ENCODE data around the gene RPH3AL.

RPH3AL gene

GRCh38 chr17:310111-311010, 42.2 kb downstream of the RPH3AL start:
- ChIA-PET POLR2A (ENCODE audit: low non-redundant PET) (no interaction called here), CTCF (interaction anchor here (0.5 to 0.8 kb wide), 7 partner anchors 23 to 479 kb away, joined by 3 to 5 read pairs (median 4); no protein-coding TSS in a partner anchor)
- no peak for TF ChIP-seq CTCF (conservative IDR thresholded peaks at IDR 0.05; ENCODE audit: low read depth)
- no peak for DNase-seq (ENCODE audit: low spot score)
- no peak overlapping the region for H3K27ac ChIP-seq

- DNase-seq (ENCODE audit: low spot score), result no peak
- H3K27ac ChIP-seq, result no peak overlapping the region
- TF ChIP-seq CTCF (conservative IDR thresholded peaks at IDR 0.05; ENCODE audit: low read depth), result no peak
- POLR2A ChIA-PET (ENCODE audit: low non-redundant PET), result no interaction called here
- CTCF ChIA-PET, result interaction anchor here (0.5 to 1.1 kb wide), 5 partner anchors 18 to 35 kb away, joined by 3 to 5 read pairs (median 4); no protein-coding TSS in a partner anchor
Measured at GRCh38 chr17:309361-309888, 43.2 kb downstream of the RPH3AL start.

- POLR2A ChIA-PET (ENCODE audit: low non-redundant PET), result no interaction called here
- no peak for TF ChIP-seq CTCF (conservative IDR thresholded peaks at IDR 0.05; ENCODE audit: low read depth)
- no peak overlapping the region for H3K27ac ChIP-seq
- no peak for DNase-seq (ENCODE audit: low spot score)
- CTCF ChIA-PET, result interaction anchor here (0.6 to 1.1 kb wide), 5 partner anchors 16 to 673 kb away, joined by 3 to 6 read pairs (median 4); no protein-coding TSS in a partner anchor
Measured at GRCh38 chr17:307741-308507, 44.7 kb downstream of the RPH3AL start.

GRCh38 chr17:307295-307691, 45.3 kb downstream of the RPH3AL start:
- ChIA-PET CTCF (interaction anchor here (0.6 kb wide), 1 partner anchor 51 kb away, joined by 3 read pairs; no protein-coding TSS in a partner anchor), POLR2A (ENCODE audit: low non-redundant PET) (no interaction called here)
- no peak for DNase-seq (ENCODE audit: low spot score)
- TF ChIP-seq CTCF (conservative IDR thresholded peaks at IDR 0.05; ENCODE audit: low read depth), result no peak
- no peak overlapping the region for H3K27ac ChIP-seq

GRCh38 chr17:306536-307294, 45.9 kb downstream of the RPH3AL start:
- no peak for TF ChIP-seq CTCF (conservative IDR thresholded peaks at IDR 0.05; ENCODE audit: low read depth)

More at GRCh38 chr17:306536-307294, 45.9 kb downstream of the RPH3AL start:
- ChIA-PET CTCF (interaction anchor here (0.9 kb wide), 1 partner anchor 73 kb away, joined by 3 read pairs; no protein-coding TSS in a partner anchor), POLR2A (ENCODE audit: low non-redundant PET) (no interaction called here)
- DNase-seq (ENCODE audit: low spot score), result no peak
- no peak overlapping the region for H3K27ac ChIP-seq
